SIG-M5 treated with dmso at 0.1 percent for 504 hours (cell line): ENCODE measurements around the gene CDK14.
"Not testable (repeated sequence)": the region's sequence is repeated elsewhere in the genome, so short reads cannot be mapped to it uniquely, and the experiment has no call there.

ENCODE experiments used
- DNase-seq: peaks from one replicate; lab custom pipeline; 2025; ENCODE audit not compliant: unreplicated experiment; lab: John Stamatoyannopoulos, UW

The CDK14 gene

DNA sequence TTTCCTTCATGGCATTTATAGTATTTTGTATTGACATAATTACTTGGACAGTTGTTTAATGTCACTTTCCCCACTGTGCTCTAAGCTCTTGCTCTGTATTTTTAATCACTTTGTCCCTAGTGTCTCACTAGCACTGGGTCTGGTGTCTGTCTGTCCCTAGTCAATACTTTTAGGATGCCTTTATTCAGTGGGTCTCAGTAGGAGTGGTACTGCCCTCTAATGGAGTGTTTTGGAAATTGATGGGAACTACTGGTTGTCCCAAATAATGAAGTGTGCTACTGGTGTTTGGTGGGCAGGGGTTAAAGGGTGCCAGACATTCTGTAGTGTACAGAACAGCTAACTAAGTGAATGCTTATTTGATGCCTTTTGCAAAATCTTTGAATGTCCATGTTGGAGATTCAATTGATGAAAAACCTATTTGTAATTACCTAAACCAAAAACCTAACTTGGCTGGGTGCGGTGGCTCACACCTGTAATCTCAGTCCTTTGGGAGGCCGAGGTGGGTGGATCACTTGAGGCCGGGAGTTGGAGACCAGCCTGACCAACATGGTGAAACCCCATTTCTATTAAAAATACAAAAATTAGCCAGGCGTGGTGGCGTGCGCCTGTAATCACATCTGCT, 33.3 kb downstream of the CDK14 start:
- DNase-seq, result peak; percentile 46

DNA sequence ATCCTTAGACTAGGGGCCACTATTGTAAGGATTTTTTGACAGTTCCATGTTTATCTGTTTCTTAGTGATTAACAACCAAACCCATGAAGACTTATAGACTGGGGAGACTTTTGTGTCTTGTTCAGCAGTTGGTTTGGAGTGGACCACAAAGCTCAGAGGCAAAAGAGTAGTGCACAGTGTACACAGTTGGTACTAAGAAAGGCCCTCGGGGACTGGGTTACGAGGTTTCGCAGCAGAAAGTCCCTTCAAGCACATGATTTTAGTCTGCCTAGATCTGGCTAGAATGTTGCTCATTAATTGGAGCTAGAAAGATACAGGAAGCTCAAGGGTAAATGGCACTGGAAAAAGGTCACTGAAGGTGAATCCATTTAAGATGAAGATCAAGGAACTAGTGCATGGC, 35.4 kb downstream of the CDK14 start:
- no peak for DNase-seq

DNA sequence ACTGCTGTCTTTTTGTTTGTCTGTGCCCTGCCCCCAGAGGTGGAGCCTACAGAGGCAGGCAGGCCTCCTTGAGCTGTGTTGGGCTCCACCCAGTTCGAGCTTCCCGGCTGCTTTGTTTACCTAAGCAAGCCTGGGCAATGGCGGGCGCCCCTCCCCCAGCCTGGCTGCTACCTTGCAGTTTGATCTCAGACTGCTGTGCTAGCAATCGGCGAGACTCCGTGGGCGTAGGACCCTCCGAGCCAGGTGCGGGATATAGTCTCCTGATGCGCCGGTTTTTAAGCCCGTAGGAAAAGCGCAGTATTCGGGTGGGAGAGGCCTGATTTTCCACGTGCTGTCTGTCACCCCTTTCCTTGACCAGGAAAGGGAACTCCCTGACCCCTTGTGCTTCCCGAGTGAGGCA, 43.6 kb downstream of the CDK14 start:
- DNase-seq, result not testable (repeated sequence)

- DNase-seq, result no peak
These were observed 46.9 kb downstream of the CDK14 start for GRCh38 chr7:90642978-90643377.

DNA sequence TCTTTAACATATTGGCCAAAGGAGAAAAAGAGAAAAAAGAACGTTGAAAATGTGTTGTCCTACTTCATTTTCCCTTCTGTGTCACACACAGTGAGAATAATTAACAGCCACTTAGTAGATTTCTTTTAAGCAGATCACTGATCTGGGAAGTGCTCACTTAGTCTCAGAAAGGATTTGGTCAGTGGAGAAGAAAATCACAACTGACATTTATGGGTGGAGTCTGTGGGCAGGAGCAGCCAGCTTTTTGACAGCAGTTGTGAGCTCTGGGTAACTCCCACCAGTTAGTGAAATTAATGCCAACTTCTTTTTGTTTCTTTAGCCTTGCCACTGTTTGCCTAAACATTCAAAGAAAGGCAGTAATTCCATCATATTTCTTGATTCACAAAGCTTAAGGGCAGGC, 49.7 kb downstream of the CDK14 start:
- DNase-seq, result no peak

DNA sequence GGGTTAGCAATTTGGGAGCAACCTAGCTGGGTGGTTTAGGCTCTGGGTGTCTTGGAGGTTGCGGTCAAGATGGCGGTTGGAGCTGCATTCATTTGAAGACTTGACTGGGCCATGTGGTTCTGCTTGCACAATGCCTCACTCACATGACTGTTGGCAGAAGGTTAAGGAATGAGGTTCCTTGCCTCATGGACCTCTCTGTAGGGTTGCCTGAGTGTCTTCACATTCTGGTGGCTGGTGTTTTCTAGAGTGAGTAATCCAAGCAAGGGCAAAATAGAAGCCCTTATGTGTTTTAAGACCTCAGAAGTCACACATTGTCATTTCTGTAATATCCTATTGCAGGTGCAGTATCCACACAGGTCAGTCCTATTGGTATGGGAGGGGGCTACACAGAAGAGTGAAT, 52.0 kb downstream of the CDK14 start:
- DNase-seq, result no peak

- no peak for DNase-seq
These were observed 52.7 kb downstream of the CDK14 start for GRCh38 chr7:90648834-90649233.

DNA sequence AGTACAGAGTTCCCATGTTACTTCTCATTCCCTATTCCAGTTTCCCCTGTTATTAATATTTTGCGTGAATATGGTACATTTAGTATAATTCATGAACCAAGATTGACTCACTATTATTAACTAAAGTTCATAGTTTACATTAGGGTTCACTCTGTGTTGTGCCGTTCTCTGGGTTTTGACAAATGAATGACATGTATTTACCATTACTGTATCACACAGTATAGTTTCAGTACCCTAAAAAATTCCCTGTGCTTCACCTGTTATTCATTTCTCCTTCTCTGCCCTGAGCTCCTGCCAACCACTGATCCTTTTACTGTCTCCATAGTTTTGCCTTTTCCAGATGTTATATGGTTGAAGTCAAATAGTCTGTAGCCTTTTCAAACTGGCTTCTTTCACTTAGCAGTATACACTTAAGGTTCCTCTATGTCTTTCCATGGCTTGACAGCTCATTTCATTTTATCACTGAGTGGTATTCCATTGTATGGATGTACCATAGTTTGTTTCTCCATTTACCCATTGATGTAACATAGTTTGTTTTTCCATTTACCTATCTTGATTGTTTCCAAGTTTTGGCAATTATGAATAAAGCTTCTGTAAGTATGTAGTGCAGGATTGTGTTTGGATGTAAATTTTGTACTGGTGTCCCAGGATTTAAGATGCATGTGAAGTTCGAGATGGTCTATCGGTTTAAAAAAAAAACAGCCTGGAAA, 58.8 kb downstream of the CDK14 start:
- no peak for DNase-seq

DNA sequence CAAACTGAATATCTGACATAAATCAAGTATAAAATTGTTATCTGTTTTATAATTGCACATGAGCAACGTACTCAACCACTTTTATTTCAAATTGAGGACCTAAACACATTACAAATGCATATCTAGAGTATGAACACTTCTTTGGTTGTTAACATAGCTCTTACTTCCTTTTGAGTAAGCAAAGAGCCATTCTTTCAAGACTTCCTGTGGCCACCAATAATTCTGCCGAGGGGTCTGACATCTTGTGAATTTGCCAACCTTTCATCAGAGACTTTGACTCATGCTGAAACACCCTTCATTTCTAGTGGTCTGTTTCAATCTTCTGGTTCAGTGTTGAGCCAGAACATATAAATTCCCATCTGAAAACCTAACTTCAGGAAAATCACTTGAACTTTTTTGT, 59.4 kb downstream of the CDK14 start:
- DNase-seq, result no peak

- no peak for DNase-seq
These were observed 61.4 kb downstream of the CDK14 start for GRCh38 chr7:90657481-90657880.

- DNase-seq, result no peak
These were observed 64.0 kb downstream of the CDK14 start for GRCh38 chr7:90660100-90660499.

- no peak for DNase-seq
These were observed 64.7 kb downstream of the CDK14 start for GRCh38 chr7:90660819-90661218.

DNA sequence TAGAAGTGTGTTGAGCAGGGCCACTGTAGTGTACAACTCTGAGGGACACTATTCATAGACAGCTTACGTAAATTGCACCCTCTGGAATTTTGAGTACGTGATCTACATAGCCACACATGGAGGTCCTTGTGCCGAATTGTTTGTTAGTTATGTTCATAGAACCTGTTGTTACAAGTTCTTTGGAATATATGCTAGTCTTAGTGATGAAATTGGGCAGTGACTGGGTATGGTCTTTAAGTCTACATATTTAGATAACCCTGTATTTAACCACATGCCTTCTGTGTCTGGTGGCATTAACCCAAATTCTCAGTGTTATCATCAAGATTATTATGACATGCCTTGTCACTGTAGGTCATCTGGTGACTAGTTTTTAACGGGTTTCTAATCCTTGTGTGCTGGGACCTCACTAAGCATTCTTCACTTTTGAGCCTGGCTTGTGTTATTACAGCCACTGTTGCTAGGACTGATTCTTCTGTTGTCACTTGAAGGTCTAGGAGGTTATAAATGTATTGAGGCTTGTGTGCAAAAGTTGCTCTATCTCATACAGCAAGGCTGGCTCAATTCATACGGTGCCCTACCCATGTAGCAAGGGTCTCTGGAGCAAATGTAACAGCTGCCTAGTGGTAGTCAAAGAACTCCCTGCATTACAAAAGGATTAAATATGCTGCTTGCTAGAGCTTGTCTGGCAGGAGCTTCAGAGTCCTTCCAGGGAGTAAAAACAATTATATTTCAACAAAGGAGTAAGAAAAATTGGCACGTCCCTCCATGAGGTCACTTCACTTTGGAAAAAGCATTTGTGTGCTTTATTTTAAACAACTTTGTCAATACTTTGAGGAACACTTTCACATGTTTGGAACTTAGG, 65.4 kb downstream of the CDK14 start:
- DNase-seq, result no peak

- no peak for DNase-seq
These were observed 67.1 kb downstream of the CDK14 start for GRCh38 chr7:90663176-90663575.

DNA sequence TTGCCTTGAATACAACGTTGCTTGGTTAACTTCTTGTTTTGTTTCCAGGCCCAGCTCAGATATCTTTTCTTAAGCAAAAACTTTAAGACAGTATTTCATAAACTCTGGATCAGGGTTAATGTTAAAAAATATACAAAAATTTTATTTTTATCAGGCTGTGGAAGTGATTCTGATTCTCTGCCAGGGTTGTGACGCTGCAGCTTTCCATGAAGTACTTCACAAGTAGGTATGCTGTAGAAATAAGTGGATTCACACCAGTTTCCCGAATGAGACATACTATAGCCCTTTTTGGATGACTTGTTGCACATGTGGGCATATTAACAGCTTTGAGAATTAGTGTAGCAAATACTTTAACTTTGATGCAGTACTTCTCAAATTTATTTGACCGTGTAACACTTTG, 70.1 kb downstream of the CDK14 start:
- DNase-seq, result no peak

GRCh38 chr7:90668992-90669391, 72.9 kb downstream of the CDK14 start:
- no peak for DNase-seq

DNA sequence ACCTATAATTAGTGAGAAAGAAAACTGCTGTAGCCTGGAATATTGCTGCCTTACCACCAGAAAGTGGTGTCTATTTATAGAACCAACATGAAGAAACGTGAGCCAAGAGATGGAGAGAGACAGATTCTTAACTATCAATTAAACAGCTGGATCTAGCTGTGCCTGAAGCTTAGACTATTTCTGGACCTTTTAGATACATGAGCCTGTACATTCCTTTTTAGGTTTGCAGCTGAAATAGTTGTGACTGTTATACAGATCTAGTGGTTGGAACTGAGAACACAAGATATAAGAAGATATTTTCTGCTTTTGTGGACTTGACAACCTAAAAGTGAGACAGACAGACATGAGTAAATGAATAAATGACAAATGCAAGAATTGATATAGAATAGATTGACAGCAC, 73.4 kb downstream of the CDK14 start:
- no peak for DNase-seq

- no peak for DNase-seq
These were observed 75.5 kb downstream of the CDK14 start for GRCh38 chr7:90671571-90671970.

- DNase-seq, result no peak
These were observed 76.1 kb downstream of the CDK14 start for GRCh38 chr7:90672210-90672609.

- DNase-seq, result no peak
These were observed 78.5 kb downstream of the CDK14 start for GRCh38 chr7:90674625-90675024.

DNA sequence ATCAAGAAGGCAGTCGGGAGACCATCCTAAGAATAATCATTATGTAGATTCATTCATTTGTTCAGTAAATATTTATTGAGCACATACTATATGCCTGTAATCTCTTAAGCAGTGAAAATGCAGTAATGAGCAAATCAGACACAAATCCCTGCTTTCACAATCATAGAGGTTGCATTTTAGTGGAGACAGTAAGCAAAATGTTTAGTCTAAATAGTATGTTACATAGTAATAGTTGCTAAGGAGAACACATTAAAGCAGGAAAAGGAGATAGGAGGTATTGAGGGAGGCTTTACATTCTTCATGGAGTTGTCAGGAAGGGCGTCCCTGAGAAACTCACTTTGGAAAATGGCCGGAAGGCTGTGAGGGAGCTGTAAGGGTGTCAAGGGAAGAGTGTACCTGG, 79.9 kb downstream of the CDK14 start:
- DNase-seq, result no peak
